ENCODE data around the gene KDM4E.

- TF ChIP-seq POLR2A (IDR thresholded peaks at IDR 0.05) = no peak
- TF ChIP-seq CTCF (IDR thresholded peaks at IDR 0.05) = no peak
Observed at GRCh38 chr11:95068549-95068948, 43.5 kb downstream of the KDM4E start.
